HEK293T (cell line): ENCODE results near the gene ATP5ME.

ENCODE experiments used
- CTCF ChIA-PET: fragments of 350-600 bp; formaldehyde crosslinking; extraction: SDS; loops from one replicate; lab custom pipeline; 2021; ENCODE audit warnings: antibody characterized with exemption, inconsistent platforms; lab: Yijun Ruan, JAX
- POLR2A ChIA-PET: fragments of 350-600 bp; formaldehyde crosslinking; extraction: SDS; loops from one replicate; lab custom pipeline; 2020; ENCODE audit warnings: antibody characterized with exemption, inconsistent platforms; lab: Yijun Ruan, JAX
- DNase-seq: peaks from one replicate; pipeline ENCODE4 v3.0.0; 2012; ENCODE audit warnings: mixed read lengths; ENCODE audit errors: extremely low spot score
- ARNT ChIP-seq: fragments of 450-650 bp; IDR thresholded peaks from 2 replicates; pipeline ENCODE4 v1.6.1; 2017; ENCODE audit warnings: mild to moderate bottlenecking
- BHLHE40 ChIP-seq: fragments of 450-650 bp; IDR thresholded peaks from 2 replicates; pipeline ENCODE4 v1.6.1; 2016; ENCODE audit warnings: mild to moderate bottlenecking, moderate library complexity, borderline replicate concordance
- CTBP1 ChIP-seq: fragments of 450-650 bp; IDR thresholded peaks from 2 replicates; pipeline ENCODE4 v1.6.1; 2016; ENCODE audit warnings: borderline replicate concordance
- ELF4 ChIP-seq: fragments of 450-650 bp; IDR thresholded peaks from 2 replicates; pipeline ENCODE4 v1.6.1; 2017; ENCODE audit warnings: antibody characterized with exemption
- FOXA1 ChIP-seq: fragments of 450-650 bp; IDR thresholded peaks from 2 replicates; pipeline ENCODE4 v1.6.1; 2016; ENCODE audit warnings: mild to moderate bottlenecking
- FOXK2 ChIP-seq: fragments of 450-650 bp; IDR thresholded peaks from 2 replicates; pipeline ENCODE4 v1.6.1; 2016; ENCODE audit warnings: mild to moderate bottlenecking
- FOXM1 ChIP-seq: fragments of 450-650 bp; IDR thresholded peaks from 2 replicates; pipeline ENCODE4 v1.6.1; 2017; ENCODE audit warnings: mild to moderate bottlenecking, borderline replicate concordance
- HDGF ChIP-seq: fragments of 450-650 bp; IDR thresholded peaks from 2 replicates; pipeline ENCODE4 v1.6.1; 2017; ENCODE audit warnings: antibody characterized with exemption, borderline replicate concordance
- L3MBTL2 ChIP-seq: fragments of 450-650 bp; conservative IDR thresholded peaks from 2 replicates; pipeline ENCODE4 v1.6.1; 2016; ENCODE audit warnings: mild to moderate bottlenecking
- LEF1 ChIP-seq: fragments of 450-650 bp; IDR thresholded peaks from 2 replicates; pipeline ENCODE4 v1.6.1; 2017; ENCODE audit warnings: mild to moderate bottlenecking, borderline replicate concordance
- NFRKB ChIP-seq: fragments of 450-650 bp; IDR thresholded peaks from 2 replicates; pipeline ENCODE4 v1.6.1; 2016; ENCODE audit warnings: mild to moderate bottlenecking, moderate library complexity
- SP1 ChIP-seq: fragments of 450-650 bp; IDR thresholded peaks from 2 replicates; pipeline ENCODE4 v1.6.1; 2017
- SUZ12 ChIP-seq: fragments of 450-650 bp; IDR thresholded peaks from 2 replicates; pipeline ENCODE4 v1.6.1; 2016; ENCODE audit warnings: mild to moderate bottlenecking
- TARDBP ChIP-seq: fragments of 450-650 bp; IDR thresholded peaks from 2 replicates; pipeline ENCODE4 v1.6.1; 2016
- ZNF384 ChIP-seq: fragments of 450-650 bp; IDR thresholded peaks from 2 replicates; pipeline ENCODE4 v1.6.1; 2016
- TF ChIP-seq, protein P1 (sequence below): fragments of 450-650 bp; IDR thresholded peaks from 2 replicates; pipeline ENCODE4 v1.6.1; 2016

Gene ATP5ME

GRCh38 chr4:680091-680490 lies 6.0 kb upstream of the ATP5ME start:
- TF ChIP-seq ARNT (no peak), NFRKB (no peak), BHLHE40 (no peak), CTBP1 (no peak)
- ChIA-PET CTCF (no interaction called here), POLR2A (no interaction called here)
- DNase-seq = no peak

GRCh38 chr4:679629-680028 lies 5.6 kb upstream of the ATP5ME start:
- TF ChIP-seq ARNT (no peak), ELF4 (no peak), CTBP1 (no peak)
- no peak for DNase-seq
- POLR2A ChIA-PET = no interaction called here
- CTCF ChIA-PET = no interaction called here

DNA sequence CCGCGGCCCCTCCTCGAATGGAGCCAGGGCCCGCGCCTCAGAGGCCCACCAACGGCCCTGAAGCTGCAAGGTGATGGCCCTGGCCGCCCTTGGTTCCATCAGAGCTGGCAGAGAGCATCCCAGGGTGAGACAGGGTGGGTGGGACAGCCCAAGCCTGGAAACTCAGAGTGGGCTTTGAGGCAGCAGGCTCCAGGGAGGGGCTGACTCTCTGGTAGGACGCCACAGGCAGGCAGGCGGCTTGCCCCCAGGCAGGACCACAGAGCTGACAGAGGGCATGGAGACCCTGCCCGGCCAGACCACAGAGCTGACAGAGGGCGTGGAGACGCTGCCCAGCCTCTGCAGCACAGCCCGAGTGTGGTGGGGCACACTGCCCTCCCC lies 5.0 kb upstream of the ATP5ME start:
- DNase-seq = no peak
- ChIA-PET POLR2A (no interaction called here), CTCF (no interaction called here)
- no peak for TF ChIP-seq ELF4
- TF ChIP-seq LEF1 = no peak
- TF ChIP-seq SUZ12 = no peak
- TF ChIP-seq L3MBTL2 = no peak
- no peak for TF ChIP-seq FOXK2
- TF ChIP-seq NFRKB = no peak
- no peak for TF ChIP-seq ZNF384
- TF ChIP-seq, protein P1, sequence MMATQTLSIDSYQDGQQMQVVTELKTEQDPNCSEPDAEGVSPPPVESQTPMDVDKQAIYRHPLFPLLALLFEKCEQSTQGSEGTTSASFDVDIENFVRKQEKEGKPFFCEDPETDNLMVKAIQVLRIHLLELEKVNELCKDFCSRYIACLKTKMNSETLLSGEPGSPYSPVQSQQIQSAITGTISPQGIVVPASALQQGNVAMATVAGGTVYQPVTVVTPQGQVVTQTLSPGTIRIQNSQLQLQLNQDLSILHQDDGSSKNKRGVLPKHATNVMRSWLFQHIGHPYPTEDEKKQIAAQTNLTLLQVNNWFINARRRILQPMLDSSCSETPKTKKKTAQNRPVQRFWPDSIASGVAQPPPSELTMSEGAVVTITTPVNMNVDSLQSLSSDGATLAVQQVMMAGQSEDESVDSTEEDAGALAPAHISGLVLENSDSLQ = no peak
- no peak for TF ChIP-seq TARDBP
- TF ChIP-seq SP1 = no peak
- no peak for TF ChIP-seq CTBP1
- no peak for TF ChIP-seq ARNT
- no peak for TF ChIP-seq HDGF
- no peak for TF ChIP-seq BHLHE40
- TF ChIP-seq FOXA1 = no peak
- no peak for TF ChIP-seq FOXM1

DNA sequence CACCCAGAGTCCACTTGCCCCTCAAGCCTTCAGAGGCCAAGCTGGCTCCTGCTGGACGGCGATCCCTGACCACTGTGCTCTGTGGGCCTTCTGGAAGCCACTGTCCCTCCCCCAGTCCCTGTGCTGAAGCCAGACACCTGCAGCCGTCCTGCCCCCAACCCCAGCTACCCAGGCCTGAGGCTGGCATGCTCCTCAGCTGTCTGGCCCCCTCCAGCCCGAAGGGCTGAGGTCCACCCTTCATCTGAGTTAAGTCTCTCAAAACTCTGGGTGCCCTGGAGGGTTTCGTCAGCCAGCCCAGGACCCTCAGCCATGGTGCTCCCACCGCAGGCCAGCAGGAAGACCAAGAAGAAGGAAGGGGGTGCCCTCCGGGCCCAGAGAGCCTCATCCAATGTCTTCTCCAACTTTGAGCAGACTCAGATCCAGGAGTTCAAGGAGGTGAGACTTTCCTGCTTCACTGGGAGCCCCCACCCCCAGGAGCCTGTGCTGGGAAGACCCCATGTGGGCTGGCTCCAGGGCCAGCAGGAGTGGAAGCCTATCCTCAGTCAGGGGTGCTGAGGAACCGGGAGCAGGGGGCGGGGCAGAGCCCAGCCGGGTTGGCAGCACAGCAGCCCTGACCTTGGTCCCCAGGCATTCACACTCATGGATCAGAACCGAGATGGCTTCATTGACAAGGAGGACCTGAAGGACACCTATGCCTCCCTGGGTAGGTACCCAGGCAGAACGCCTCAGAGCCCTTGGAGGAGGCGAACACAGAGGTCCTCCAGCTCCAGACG lies 4.4 kb upstream of the ATP5ME start:
- TF ChIP-seq CTBP1 = no peak
- no peak for TF ChIP-seq LEF1
- TF ChIP-seq SP1 = no peak
- no peak for TF ChIP-seq FOXM1
- TF ChIP-seq ZNF384 = no peak
- no peak for TF ChIP-seq FOXA1
- TF ChIP-seq, protein P1 = no peak
- no peak for TF ChIP-seq TARDBP
- TF ChIP-seq BHLHE40 = no peak
- TF ChIP-seq FOXK2 = no peak
- no peak for TF ChIP-seq SUZ12
- no peak for TF ChIP-seq HDGF
- POLR2A ChIA-PET = no interaction called here
- DNase-seq = no peak
- CTCF ChIA-PET = no interaction called here

- no peak for TF ChIP-seq FOXA1
- TF ChIP-seq BHLHE40 = no peak
- TF ChIP-seq NFRKB = no peak
- no peak for TF ChIP-seq ARNT
- peak; percentile 38; the same call in 1 of the 2 replicates for TF ChIP-seq TARDBP
- no peak for TF ChIP-seq LEF1
- no peak for TF ChIP-seq SP1
- no peak for TF ChIP-seq ELF4
- POLR2A ChIA-PET = interaction anchor here (0.6 to 1.5 kb wide), 2 partner anchors 11 to 204 kb away, joined by 3 to 4 read pairs; no protein-coding TSS in a partner anchor
- no peak for DNase-seq
- CTCF ChIA-PET = no interaction called here
These were observed 3.6 kb upstream of the ATP5ME start for GRCh38 chr4:677431-678293.

DNA sequence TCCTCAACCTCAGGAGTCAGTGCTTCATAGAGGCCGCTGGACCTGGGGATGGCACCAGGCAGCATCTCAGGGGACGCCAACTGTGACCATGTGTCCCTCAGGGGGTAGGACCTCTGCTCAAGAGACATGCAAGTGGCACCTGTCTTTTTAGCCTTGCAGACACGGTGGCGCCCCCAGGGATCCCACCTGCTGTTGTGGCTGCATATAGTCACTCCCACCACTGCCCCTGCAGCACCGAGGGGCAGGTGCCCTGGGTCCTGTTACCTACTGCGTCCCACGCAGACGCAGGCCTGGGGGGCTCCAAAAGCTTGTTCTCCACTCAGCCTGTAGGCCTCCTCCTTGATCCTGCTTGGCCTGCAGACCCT lies 2.8 kb upstream of the ATP5ME start:
- no peak for DNase-seq
- CTCF ChIA-PET = no interaction called here
- TF ChIP-seq HDGF (no peak), FOXM1 (no peak), ARNT (no peak), CTBP1 (no peak), SUZ12 (no peak), ELF4 (no peak), SP1 (no peak), FOXK2 (no peak), NFRKB (no peak), ZNF384 (no peak)
- TF ChIP-seq, protein P1 = no peak
- POLR2A ChIA-PET = interaction anchor here (1.5 kb wide), 1 partner anchor 10 kb away, joined by 4 read pairs; no protein-coding TSS in a partner anchor
